GM11168 (cell line): ENCODE data around the gene METTL6.
"Not testable (repeated sequence)": the region's sequence is repeated elsewhere in the genome, so short reads cannot be mapped to it uniquely, and the experiment has no call there.

Experiments used
- in situ Hi-C: fragments of 300-500 bp; cut with MboI; formaldehyde crosslinking; loops from one replicate; pipeline ENCODE4 v1.12.0; 2022; ENCODE audit warnings: low sequenced_read_pairs; ENCODE audit not compliant: unreplicated experiment

METTL6 gene, protein sequence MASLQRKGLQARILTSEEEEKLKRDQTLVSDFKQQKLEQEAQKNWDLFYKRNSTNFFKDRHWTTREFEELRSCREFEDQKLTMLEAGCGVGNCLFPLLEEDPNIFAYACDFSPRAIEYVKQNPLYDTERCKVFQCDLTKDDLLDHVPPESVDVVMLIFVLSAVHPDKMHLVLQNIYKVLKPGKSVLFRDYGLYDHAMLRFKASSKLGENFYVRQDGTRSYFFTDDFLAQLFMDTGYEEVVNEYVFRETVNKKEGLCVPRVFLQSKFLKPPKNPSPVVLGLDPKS

DNA sequence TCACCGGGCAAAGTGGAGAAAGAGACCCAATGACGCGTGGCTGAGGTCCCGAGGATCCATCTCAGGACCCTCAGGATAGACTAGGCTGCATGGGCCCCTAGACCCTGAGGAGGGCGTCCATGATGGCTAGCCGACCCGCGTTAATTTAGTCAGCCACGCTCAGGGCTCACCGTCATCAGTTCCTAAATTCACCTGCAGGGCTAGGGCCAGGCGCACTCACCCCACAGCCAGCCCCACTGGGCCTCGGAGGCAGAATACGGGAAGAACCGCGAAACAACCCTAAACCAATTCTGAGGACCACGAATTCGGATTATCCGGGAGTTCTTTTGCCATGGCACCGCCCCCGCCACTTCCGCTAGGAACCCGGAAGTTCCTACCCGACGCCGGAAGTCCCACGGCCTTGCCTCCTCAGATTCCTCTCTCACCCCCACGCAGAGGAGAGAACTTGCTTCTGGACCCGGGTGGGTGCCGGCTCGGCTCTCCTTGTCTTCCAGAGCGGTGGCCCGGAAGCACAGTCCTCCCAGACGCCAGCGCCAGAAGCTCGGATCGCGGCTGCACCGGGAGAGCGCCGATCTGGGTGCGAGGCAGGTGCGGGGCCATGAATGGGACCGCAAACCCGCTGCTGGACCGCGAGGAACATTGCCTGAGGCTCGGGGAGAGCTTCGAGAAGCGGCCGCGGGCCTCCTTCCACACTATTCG, at the start of gene METTL6, which contains the start of gene EAF1:
Gene METTL6, minus strand, starts transcription at position 363 of the 699 bp plus-strand sequence. CDS start 1,033 bp downstream, outside the sequence.
Gene EAF1, plus strand, starts transcription at position 417 of the 699 bp plus-strand sequence. Its CDS starts 182 bp downstream, at position 599.
- in situ Hi-C loops, result loop anchor here (10.0 kb wide), 1 partner anchor 127 kb away; no protein-coding TSS in a partner anchor

DNA sequence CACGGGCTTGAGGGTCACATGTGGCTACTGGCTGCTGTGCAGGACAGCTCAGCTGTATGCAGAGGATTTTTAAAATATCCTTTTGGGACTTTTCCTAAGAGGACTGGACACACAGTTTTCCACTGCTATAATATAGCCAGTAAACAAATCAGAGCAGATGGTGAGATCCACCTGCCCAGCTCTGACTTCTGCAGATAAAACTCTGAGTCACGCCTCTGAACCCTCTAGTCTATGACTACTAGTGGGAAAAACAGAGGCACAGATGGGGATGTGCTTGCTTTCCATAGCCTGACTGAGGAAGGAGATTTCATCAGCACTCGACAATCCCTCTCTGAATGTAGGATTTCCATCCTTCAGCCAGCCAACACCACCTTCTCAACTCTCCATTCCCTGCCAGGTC, 49.0 kb upstream of the METTL6 start:
- in situ Hi-C loops, result no loop called here

DNA sequence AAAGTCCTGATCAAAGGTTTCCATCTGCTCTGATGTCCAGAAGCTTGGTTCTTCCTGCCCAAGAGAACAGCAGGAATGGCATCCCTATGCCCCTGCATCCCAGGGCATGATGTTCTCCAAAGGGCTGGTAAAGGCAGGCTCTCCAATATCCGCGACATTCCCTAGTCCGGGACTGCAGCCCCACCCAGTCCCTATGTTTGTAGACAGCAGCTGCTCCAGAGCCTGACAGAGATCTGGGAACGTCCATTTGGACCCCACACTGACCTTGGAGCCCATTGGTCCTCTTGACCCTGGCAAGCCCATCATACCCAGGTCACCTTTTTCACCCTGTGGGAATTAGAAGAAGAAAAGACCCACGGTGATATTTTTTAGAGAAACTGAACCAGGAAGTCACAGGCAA, 47.8 kb upstream of the METTL6 start:
- in situ Hi-C loops, result no loop called here

DNA sequence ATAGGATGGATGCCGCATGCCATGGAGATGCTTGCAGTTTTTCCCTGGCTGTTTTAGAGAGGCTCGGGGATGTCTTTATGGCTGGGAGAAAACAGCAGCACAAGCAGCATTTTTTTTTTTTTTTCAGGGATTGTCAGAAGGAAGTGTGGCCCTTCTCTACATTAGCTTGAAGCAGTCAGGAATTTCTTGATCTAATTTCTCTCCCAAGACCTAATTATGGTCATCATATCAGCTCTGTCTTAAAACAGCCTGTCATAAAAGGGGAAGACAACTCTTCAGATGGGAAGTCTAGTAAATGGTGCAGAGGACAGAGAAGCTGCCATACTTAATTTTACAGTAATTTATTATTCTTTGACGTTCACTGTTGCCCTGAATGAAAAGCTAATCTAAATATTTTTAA, 44.5 kb upstream of the METTL6 start:
- in situ Hi-C loops, result no loop called here

DNA sequence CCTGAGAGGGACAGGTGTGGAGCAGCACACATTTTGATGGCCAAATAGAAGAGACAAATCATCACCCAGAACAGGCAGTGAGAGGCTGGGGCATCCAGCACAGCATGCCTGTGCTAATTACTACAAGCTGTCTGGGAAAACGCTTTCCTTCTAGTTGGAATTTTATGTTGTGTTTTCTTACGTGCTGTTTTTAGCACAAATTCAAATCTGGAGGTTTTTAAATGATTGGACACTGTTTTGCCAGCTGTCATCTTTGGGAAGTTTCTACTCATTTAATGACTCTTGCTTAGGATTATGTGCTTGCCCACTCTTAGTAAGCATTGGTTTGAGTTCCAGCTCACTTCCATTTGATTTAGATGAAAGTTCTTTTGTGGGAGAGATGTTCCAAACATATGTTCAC, 43.5 kb upstream of the METTL6 start:
- in situ Hi-C loops, result no loop called here

DNA sequence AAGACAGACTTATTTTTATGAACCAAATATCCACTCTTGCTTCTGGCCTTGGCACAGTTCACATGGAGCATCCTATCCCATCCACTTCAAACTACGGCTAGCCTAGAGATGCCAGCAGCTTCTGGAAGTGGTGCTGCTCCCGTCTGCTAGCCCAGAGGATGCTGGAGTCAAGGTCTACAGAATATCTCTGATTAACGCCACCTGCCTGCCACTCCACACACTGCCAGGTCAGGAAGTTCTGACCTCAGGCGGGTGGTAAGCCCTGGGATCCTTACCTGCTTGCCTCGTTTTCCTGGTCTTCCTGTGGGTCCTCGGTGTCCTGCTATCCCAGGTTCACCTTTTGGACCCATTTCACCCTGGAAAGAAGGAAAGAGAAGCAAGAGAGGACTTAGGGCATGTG, 42.9 kb upstream of the METTL6 start:
- in situ Hi-C loops, result no loop called here

DNA sequence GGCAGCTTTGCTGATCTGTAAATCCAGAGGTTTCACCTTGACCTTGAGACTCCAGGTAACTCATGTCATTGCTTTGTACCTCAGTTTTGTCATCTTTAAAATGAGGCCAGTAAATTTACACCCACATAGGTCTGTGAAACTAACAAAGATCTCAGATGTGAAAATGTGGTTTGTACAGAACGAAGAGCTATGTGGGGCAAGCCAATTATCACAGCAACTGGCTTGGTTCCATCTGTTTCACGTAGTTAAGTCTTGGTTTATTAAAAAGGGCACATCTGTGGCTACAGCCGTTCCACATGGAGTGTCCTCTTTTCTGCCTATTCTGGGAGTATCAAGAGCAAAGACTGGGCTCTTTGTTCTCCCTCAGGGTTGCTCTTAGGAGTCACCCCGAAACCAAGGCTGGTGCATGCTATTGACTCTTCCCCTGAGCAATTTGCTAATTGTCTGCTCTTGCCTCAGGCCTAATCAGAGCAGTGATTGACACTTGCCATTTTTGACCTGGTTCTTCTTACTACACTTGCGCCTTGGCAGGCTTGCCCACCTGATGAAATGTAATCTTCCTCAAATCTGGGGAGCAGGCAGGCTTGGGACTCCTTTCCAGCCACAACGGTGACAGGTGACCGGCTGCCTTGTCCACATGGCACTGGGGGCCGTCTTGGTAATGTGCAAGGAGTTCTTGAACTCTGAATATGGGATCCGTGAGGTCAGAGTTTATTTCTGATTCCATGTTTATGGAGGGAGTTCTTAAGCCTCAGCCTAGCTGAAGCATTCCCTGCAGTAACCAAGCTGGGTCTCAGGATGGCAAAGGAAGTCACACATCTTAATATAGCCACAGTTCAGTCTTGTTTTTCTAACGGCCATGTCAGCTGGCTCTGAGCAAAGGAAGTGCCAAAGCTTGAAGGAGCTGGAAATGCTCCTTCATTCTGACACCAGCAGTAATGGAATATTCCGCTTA, 40.2 kb upstream of the METTL6 start:
- in situ Hi-C loops, result no loop called here

DNA sequence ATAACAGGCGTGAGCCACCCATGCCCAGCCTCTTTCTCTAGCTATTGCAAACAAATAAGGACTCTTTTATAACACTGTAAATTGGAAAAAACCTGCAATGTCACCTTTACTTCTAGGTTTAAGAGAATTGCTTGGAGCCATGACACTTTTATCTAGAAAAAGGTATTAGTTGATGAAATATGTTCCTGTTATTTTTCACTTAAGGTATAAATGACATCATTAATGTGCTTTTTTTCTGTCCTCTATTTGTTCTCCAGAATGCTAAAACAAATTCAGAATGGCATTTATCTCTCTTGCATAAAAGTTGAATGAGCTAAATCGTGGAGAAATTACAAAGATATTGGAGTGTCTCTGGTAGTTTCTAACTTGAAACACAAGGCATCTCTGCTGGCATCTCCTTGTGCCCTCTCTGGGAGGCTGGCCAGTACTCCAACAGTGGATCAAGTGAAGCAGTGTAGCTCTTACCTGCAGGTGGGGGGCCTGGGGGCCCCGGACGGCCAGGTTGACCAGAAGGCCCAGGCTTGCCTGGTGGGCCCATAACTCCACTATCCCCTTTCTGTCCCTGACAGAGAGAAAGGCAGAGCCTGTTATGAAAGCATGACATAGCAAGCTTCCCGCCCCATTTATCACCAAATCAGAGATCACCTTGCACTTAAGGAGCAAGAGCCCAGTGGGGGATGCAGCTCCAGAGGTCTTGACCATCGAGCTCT, 38.7 kb upstream of the METTL6 start:
- in situ Hi-C loops, result no loop called here

DNA sequence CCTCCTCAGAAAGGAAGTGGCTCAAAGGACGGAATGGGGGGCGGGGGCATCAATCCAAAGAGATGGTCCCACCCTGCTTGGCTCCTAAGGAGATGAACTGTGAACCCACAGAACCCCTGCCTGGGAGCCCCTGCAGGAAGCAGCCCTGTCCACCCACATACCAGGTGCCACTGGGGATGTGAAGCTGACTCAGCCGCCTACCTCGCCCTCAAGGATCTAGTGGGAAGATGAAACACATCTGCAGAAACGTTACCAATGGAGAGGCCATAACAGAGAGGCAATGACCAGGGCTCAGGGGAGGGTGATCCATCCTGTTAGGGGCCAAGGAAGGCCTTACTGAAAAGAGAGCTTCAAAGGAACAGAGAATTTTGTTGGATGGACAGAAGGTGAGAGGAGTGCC, 35.1 kb upstream of the METTL6 start:
- in situ Hi-C loops, result no loop called here

DNA sequence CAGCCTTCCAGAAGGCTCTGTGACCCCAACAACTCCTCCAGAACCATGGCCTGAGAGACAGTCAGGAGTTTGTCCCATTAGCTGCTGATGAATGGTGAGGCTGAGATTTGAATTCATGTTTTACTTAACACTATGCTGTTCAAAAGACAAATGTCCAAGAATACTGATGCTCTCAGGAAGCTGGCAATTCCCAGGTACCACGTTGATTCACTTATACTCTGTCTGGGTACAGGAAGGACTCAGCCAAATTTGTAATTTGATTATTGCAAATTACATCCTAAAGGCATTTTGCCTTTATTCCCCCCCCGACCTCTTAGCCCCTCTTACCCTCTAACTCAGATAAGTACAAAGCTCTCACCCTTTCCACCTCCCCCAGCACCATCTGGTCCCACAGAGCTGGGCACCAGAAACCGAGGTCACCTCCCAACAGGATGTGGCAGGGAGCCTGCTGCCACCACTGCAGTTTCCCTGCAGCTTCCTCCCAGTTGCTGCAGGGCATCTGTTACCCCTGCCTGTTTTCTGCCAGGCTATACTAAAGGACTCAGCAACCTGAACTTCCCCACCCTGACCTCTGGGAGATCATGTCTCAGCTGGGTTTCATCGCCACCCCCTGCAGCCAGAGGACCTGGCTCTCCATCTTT, 33.7 kb upstream of the METTL6 start:
- in situ Hi-C loops, result no loop called here

DNA sequence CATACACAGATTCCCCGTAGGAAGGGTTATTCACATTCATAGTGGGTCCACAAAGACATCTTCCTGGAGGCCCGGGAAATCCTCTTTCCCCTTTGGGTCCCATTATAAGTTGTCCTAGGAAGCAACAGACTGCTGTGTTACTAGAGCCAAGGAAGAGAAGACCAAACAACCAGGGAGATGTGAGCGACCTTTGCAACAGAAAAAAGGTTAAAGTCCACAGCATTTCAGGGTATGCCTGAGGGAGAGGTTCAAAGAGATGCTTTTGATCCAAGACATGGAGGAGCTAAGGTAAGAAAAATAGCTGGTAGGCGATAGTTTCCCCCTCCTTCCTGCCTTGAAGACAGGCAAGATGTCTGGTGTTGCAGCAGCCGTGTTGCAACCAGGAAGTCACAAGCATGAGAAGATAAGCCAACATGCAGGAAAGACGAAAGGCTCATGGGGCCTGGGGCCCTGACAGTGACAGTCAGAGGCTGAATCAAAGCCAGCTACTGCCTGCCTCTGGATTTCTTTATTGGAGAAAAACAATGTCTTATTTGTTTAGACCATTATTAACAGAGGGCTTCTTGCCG, 31.0 kb upstream of the METTL6 start:
- in situ Hi-C loops, result no loop called here

DNA sequence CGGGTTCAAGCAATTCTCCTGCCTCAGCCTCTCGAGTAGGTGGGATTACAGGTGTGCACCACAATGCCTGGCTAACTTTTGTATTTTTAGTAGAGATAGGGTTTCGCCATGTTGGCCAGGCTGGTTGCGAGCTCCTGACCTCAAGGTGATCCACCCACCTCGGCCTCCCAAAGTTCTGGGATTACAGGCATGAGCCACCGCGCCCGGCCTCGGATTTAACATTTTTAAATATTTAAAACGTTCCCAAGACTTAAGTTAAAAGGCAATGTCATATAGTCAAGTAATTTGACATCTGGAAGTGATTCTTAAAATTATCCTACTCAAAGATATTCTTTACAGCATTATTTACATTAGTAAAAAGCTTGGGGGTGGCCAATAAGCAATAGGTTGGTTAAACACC, 29.6 kb upstream of the METTL6 start:
- in situ Hi-C loops, result not testable (repeated sequence)

DNA sequence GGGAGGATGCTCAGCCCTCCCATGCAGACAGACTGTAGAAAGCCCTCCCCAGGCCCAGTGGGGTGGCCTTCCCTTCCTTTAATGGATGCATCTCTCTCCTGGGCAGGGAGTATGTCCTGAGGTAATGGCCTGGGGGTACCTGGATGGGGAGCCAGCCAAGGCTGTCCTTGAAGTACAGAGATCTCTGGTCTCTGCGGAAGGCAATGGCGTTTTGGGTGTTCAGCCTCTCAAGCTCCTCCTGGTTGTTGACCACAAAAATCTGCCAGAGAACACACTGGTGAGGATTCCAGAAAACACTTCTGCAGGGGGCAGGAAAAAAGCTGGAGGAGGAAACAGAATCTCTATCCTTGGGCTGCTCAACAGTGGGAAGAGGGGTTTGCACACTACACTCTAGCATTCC, 29.0 kb upstream of the METTL6 start:
- in situ Hi-C loops, result no loop called here

DNA sequence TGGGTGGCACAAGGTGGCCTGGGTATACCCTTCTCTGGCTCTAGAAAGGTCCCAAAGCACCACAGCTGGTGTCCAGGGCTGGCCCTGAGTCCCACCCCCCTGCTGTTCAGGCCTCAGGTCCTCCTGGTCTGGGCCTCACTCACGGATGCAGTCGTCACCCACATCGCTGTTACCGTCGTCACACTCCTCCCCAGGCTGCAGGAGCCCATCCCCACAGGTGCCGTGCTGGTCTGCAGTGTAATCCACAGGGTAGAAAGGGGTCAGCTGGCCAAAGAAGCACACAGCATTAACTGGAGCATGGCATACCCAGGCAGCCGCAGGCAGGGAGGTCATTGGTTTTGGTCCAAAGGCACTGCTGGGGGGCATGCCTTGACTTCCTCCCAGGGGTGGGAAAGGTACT, 28.4 kb upstream of the METTL6 start:
- in situ Hi-C loops, result no loop called here

DNA sequence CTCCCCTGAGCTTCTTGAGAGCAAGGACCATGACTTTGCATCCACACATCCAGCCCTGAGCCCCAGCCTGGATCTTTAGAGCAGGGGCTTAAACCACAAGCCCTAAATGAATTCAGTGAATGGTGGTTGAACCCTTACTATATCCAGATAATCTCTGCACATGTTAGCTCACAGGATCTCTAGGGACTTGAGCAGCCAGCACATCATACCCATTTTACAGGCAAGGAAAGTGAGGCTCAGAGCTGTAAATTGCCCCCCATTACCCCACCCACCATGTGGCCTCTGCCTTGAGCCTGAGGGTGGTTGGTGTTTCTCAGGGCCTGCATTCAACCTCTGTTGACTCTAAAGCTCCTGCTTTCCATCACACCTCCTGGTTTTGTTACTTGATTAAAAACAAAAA, 27.6 kb upstream of the METTL6 start:
- in situ Hi-C loops, result no loop called here

DNA sequence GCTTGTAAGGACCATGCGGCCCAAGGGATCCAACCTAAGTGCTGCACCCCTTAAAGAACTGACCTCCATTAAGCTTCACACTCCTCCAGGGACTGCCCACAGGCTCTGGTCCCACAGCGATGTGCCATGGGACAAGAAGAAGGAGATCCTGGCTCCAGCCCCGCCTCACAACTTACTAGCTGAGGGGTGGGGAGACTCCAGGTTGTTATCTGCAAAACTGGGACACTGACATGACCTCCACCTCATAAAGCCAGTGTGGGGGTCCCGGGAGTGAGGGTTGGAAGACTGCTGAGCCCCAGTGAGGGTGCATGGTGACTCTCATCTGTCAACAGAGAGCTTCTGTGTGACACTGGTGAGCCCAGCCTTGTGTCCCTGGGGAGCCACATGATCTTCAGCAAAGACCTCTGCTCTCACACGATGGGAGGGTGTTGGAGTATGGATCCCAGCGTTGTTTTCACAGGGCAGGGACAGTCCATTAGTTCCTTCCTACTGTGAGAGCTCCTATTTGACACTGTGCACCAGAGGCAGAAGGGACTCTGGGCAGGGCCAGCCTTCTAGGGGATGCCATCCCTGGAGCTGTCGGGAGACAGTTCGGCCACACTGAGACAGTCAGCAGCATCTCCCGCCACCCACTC, 26.8 kb upstream of the METTL6 start:
- in situ Hi-C loops, result no loop called here

DNA sequence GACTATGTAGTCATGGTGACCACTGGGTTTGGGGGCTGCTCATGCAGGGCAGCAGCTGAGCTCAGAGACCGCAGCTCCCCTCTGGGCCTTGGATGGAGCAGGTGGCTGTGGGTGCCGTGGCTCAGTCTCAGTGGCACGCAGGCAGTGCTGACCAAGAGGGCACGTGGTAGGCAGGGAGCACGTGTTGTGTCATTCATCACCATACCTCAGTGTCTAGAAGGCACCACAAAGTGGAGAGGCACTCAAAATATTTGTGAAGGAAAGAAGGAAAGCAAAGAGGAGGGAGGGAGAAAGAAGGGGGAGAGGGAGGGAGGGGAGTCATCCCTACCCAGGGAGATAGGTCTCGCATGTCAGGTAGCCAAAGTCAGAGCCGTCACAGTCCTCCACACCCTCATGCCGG, 26.2 kb upstream of the METTL6 start:
- in situ Hi-C loops, result no loop called here

DNA sequence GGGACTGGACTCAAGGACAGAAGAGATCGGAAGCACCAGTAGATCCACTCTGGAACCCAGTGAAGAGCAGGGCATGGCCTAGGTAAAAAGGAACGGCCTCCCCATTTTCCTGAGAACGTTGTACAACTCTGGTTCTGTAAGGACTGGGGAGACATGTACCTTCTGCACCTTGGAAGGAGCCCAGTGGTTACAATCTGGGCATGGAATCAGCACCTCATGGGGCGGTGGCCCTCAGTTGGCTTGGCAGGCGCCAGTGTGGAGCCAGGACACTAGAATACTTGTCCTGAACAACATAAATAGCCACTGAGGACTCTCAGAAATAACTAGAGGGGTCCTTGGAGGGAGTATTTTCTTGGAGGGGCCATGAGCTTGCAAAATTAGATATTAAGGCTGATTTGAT, 25.6 kb upstream of the METTL6 start:
- in situ Hi-C loops, result no loop called here

DNA sequence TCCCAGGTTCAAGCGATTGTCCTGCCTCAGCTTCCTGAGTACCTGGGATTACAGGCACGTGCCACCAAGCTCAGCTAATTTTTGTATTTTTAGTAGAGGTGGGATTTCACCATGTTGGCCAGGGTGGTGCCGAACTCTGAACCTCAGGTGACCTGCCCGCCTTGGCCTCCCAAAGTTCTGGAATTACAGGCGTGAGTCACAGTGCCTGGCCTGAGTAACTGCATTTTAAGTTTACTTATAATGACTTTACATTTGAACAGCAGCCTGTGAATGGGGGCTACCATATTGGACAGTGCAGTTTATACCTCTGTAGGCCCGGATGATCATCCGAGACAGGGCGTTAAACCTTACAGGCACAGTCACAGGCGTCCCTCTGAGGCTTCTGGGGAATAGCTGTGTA, 24.8 kb upstream of the METTL6 start:
- in situ Hi-C loops, result no loop called here
